T-helper 1 cell treated with Interleukin-12 subunit alpha and Interleukin-12 subunit beta and Interleukin-4 antibody, amounts not matched to agents 30 μg/mL and 1 μg/mL, for 36 hours (primary cell): ENCODE measurements around the gene TP63.
"Not testable (repeated sequence)": the region's sequence is repeated elsewhere in the genome, so short reads cannot be mapped to it uniquely, and the experiment has no call there.

Experiments used
- H3K27ac Mint-ChIP-seq: one replicate; pipeline ENCODE4 v1.8.0; 2021; ENCODE audit warnings: mild to moderate bottlenecking, mixed read lengths
- H3K27me3 Mint-ChIP-seq: one replicate; pipeline ENCODE4 v1.8.0; 2021; ENCODE audit warnings: low read depth, mixed read lengths
- H3K36me3 Mint-ChIP-seq: one replicate; pipeline ENCODE4 v1.8.0; 2021; ENCODE audit warnings: low read depth, mixed read lengths
- H3K4me1 Mint-ChIP-seq: one replicate; pipeline ENCODE4 v1.8.0; 2021; ENCODE audit warnings: low read depth, mixed read lengths
- H3K4me3 Mint-ChIP-seq: one replicate; pipeline ENCODE4 v1.8.0; 2021; ENCODE audit warnings: mild to moderate bottlenecking, moderate library complexity, mixed read lengths
- H3K9me3 Mint-ChIP-seq: one replicate; pipeline ENCODE4 v1.8.0; 2021; ENCODE audit warnings: mixed read lengths

Gene TP63

DNA sequence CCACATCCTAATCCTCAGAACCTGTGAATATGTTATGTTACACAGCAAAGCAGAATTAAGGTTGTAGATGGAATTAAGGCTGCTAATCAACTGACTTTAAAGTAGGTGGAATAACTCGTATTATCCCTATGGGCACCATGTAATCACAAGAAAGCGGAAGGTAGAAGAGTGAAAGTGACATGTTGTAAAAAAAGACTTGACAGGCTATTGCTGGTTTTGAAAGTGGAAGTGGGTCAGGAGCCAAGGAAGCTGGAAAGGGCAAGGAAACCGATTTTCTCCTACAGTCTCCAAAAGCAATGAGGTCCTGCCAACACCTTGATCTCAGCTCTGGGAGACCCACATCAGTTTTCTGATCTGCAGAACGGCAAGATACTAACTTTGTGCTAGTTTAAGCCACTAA, 6.6 kb downstream of the TP63 start:
- Mint-ChIP-seq H3K36me3 (no peaks in the 10 kb centered on the region), H3K4me3 (no peak overlapping the region), H3K9me3 (no peaks in the 10 kb centered on the region), H3K27me3 (peaks cover 6% of the 10 kb centered on the region), H3K27ac (no peak overlapping the region), H3K4me1 (no peaks in the 10 kb centered on the region)

DNA sequence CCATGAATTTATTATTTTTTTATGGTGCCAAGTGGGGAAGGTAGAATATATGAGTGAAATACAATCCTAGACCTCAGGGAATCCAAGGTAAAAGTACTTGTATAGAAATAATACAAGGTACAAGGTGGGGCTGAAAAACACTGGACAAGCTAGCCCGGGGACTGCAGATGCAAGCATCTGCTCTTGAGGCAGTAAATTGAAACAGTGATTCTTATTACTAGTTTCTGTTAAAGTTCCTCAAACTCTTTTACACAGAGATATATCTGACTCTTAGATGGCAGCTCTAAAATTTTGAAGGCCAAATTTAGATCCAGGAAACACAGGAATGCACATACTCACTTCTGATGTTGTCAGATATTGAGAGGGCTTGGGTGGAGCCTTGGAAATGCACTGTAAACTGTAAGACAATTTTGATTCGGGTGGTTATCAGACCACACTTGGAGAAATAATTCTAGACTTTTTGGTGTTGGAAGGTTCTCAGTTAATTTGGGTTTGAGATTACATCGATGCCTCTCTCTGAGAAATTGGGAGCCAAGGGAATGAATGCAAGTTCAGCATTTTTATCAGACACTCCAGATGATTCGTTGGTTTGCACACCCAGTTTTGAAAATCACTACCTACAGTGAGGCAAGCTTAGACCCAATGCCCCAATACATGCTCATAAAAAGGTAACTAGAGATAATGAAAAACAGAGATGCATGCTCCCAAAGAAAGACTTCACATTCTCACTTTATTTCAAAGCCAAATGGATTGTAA, 7.3 kb downstream of the TP63 start:
- no peaks in the 10 kb centered on the region for H3K9me3 Mint-ChIP-seq
- H3K27ac Mint-ChIP-seq = no peak overlapping the region

DNA sequence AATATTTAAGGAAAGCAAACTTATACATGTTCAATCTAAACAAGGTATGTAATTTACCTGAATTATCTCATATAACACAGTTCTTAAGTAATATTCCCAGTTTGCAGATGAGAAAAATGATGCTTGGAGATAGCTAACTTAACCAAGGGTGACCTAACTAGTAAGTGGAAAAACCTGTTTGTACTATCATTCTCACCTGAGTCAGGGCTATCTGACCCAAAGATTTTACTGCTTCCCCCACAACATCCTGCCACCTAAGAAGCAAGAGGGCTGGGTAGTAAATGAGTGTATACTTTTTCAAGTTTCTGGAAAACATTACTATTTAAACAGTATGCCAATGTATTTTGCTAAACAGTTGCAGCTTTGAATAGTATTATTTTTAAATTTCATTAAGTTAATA, 10.6 kb downstream of the TP63 start:
- Mint-ChIP-seq H3K9me3 (peaks cover 6% of the 10 kb centered on the region), H3K27ac (no peak overlapping the region), H3K4me3 (no peak overlapping the region), H3K27me3 (peaks cover 6% of the 10 kb centered on the region), H3K36me3 (no peaks in the 10 kb centered on the region), H3K4me1 (no peaks in the 10 kb centered on the region)

More for the DNA sequence above, 7.3 kb downstream of the TP63 start:
- H3K4me3 Mint-ChIP-seq = no peak overlapping the region
- H3K36me3 Mint-ChIP-seq = no peaks in the 10 kb centered on the region
- no peaks in the 10 kb centered on the region for H3K4me1 Mint-ChIP-seq
- peaks cover 6% of the 10 kb centered on the region for H3K27me3 Mint-ChIP-seq

DNA sequence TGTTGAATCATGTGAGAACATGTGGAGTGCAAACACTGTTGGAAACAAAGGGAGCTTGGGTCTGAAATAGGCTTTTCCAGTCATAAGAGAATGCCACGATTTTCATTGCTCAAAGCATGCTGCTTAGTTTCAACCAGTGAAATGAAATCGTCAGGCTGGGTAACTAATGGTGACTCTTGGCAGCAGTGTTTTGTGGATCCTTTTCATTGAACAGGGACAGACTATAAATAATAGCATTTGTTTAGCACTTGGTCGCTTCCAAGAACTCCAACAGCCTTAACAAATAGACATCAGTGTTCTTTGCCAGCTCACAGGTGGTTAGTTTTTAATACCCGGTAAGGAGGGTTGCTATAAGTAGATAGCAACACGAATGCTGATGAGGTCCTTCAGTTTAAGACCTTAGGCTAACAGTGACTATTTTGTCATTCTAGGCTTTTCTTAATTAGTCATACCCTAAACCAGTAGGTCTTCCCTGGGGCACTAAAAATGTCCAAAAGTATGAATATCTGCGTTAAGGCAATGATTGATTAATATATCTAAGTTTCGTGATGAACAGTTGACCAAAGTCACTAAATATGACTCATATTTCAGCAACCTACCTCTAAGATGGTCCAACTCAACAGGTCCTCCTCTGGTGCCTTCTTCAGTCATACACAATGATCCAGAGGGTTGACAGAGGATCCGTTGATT, 15.8 kb downstream of the TP63 start:
- Mint-ChIP-seq H3K27me3 (no peaks in the 10 kb centered on the region), H3K4me3 (no peak overlapping the region), H3K36me3 (peaks cover 2% of the 10 kb centered on the region), H3K4me1 (no peaks in the 10 kb centered on the region), H3K27ac (no peak overlapping the region), H3K9me3 (peaks cover 15% of the 10 kb centered on the region)

DNA sequence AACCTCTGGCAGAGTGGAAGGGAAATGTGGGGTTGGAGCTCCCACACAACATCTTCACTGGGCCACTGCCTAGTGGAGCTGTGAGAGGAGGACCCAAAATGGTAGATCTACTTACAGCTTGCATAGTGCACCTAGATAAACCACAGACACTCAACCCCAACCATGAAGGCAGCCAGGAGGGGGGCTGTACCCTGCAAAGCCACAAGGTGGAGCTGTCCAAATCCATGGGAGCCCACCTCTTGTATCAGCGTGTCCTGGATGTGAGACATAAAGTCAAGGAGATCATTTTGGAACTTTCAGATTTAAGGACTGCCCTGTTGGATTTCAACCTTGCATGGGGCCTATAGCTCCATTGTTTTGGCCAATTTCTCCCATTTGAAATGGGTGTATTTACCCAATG, 20.9 kb downstream of the TP63 start:
- no peak overlapping the region for H3K4me3 Mint-ChIP-seq
- H3K27ac Mint-ChIP-seq = no peak overlapping the region

DNA sequence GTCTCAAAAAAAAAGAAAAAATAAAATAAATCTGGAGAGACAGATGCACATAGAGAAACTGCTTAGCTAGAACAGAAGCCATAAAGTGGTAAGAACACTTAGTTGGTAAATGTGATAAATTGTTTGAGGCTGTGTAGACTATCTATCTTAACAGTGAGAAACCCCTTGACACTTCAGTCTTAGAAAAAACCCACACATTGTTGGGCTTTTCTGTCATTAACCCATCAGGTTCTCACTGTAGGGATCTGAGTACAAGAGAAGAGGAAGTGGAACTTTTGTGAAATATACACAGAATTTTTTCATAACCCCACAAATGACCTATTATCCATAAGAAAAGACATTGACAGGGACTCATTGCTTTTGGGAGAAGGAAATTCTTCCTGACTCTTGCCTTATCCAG, 24.4 kb downstream of the TP63 start:
- Mint-ChIP-seq H3K4me1 (no peaks in the 10 kb centered on the region), H3K4me3 (no peak overlapping the region), H3K27me3 (peaks cover 3% of the 10 kb centered on the region), H3K36me3 (peaks cover 1% of the 10 kb centered on the region), H3K9me3 (peaks cover 29% of the 10 kb centered on the region), H3K27ac (no peak overlapping the region)

More for the DNA sequence above, 20.9 kb downstream of the TP63 start:
- no peaks in the 10 kb centered on the region for H3K27me3 Mint-ChIP-seq
- H3K36me3 Mint-ChIP-seq = peaks cover 2% of the 10 kb centered on the region
- peaks cover 28% of the 10 kb centered on the region for H3K9me3 Mint-ChIP-seq
- H3K4me1 Mint-ChIP-seq = no peaks in the 10 kb centered on the region

DNA sequence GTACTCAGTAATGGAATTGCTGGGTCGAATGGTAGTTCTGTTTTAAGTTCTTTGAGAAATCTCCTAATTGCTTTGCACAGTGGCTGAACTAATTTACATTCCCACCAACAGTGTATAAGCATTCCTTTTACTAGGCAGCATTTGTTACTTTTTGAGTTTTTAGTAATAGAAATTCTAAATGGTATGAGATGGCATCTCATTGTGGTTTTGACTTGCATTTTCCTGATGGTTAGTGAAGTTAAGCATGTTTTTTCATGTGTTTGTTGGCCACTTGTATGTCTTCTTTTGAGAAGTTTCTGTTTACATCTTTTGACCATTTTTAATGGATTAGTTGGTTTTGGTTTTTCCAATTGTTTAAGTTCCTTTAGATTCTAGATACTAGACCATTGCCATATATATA, 28.4 kb downstream of the TP63 start:
- Mint-ChIP-seq H3K9me3 (peaks cover 24% of the 10 kb centered on the region), H3K36me3 (no peaks in the 10 kb centered on the region), H3K27ac (no peak overlapping the region), H3K27me3 (peaks cover 15% of the 10 kb centered on the region), H3K4me3 (no peak overlapping the region), H3K4me1 (no peaks in the 10 kb centered on the region)

DNA sequence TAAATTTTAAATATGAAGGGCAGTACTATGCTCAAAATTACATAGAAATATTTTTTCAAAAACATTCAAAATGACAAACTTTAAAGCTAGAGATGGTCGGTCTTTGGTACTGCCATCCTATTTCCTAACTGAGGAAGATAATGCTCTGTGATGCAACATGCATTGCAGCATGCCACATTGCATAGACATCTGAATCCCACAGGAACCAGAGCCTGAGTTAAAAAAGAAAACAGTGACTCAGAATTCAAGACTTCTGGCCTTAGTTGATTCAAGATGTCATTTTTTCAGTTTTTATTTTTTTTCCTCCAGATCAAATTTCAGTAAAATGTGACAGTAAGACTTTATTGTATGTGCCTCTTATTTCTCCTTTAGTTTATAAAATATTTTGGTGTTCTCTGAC, 33.1 kb downstream of the TP63 start:
- Mint-ChIP-seq H3K36me3 (no peaks in the 10 kb centered on the region), H3K27me3 (peaks cover 12% of the 10 kb centered on the region), H3K4me3 (no peak overlapping the region), H3K9me3 (no peaks in the 10 kb centered on the region), H3K27ac (no peak overlapping the region), H3K4me1 (no peaks in the 10 kb centered on the region)

DNA sequence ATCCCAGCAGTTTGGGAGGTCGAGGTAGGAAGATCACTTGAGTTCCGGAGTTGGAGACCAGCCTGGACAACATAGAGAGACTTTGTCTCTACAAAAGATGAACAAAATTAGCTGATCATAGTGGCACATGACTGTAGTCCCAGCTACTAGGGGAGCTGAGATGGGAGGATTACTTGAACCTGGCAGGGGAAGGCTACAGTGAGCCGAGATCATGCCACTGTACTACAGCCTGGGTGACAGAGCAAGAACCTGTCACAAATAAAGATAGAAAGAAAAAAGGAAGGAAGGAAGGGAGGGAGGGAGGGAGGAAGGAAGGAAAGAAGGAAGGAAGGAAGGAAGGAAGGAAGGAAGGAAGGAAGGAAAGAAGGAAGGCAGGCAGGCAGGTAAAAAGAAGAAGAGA, 41.2 kb downstream of the TP63 start:
- not testable (repeated sequence) for H3K4me3 Mint-ChIP-seq, H3K27me3 Mint-ChIP-seq, H3K36me3 Mint-ChIP-seq

DNA sequence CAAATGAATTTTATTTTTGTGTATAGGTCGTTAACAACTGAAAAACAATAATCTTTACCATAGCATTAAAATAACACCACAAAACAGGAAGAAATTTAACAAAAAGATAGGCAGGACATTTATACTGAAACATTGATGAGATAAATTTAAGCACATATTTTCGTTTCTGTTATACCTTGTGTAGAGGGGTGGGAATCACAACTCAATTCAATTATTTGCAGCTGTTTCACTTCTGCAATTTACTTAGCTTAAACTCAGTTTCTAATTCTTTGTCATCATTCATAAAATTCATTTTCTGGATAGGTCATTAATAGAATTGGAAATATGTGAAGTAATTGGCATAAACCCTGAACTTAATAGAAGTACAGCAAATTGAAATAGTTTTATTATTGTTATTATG, 42.3 kb downstream of the TP63 start:
- H3K4me1 Mint-ChIP-seq = no peaks in the 10 kb centered on the region
- no peaks in the 10 kb centered on the region for H3K36me3 Mint-ChIP-seq
- no peak overlapping the region for H3K27ac Mint-ChIP-seq
- H3K4me3 Mint-ChIP-seq = no peak overlapping the region
- H3K27me3 Mint-ChIP-seq = peaks cover 9% of the 10 kb centered on the region
- H3K9me3 Mint-ChIP-seq = peaks cover 5% of the 10 kb centered on the region

More for the DNA sequence above, 41.2 kb downstream of the TP63 start:
- not testable (repeated sequence) for H3K27ac Mint-ChIP-seq, H3K4me1 Mint-ChIP-seq, H3K9me3 Mint-ChIP-seq

DNA sequence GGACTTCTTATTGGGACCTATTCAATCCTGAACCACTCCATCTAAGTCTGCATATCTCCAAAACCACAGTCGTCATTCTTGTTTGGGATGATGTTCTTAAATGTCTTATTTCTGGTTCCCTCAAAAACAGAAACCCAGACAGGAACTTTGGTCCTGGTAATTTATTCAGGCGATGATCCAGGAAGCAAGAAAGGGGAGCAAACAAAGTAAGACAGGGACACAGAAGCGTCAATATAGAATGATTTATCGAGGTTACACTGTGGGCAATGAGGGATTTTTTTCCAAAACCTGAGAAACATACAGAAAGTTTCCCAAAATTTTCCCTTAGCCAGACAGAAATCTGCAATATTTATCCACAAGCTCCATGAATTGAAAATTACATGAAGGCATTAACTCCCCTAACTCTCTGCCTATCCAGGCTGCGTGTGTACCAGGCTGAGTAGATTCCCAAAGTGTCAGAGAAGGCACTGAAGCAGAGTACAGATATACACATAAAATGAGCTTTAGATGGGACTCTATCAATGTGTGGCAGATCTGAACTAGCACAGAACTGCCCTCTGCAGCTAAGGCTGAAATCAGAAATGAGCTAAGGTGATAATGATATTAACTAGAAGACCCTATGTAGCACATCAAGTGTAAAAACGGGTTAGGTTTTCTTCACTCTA, 43.2 kb downstream of the TP63 start:
- H3K4me3 Mint-ChIP-seq = no peak overlapping the region
- peaks cover 9% of the 10 kb centered on the region for H3K27me3 Mint-ChIP-seq
- no peaks in the 10 kb centered on the region for H3K36me3 Mint-ChIP-seq
- peaks cover 5% of the 10 kb centered on the region for H3K9me3 Mint-ChIP-seq
- H3K27ac Mint-ChIP-seq = no peak overlapping the region
- H3K4me1 Mint-ChIP-seq = no peaks in the 10 kb centered on the region

DNA sequence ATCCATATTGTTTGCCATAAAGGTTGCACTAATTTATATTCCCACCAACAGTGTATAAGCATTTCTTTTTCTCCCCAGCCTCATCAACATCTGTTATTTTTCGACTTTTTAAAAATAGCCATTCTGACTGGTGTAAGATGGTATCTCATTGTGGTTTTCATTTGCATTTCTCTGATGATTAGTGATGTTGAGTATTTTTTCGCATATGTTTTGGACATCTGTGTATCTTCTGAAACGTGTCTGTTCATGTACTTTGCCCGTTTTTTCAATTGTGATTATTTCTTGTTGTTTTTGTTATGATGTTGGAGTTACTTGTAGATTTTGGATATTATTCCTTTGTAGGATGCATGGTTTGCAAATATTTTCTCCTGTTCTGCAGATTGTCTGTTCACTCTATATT, 46.5 kb downstream of the TP63 start:
- no peaks in the 10 kb centered on the region for H3K36me3 Mint-ChIP-seq
- H3K27me3 Mint-ChIP-seq = no peaks in the 10 kb centered on the region
- no peak overlapping the region for H3K27ac Mint-ChIP-seq
- no peak overlapping the region for H3K4me3 Mint-ChIP-seq
- no peaks in the 10 kb centered on the region for H3K9me3 Mint-ChIP-seq
- no peaks in the 10 kb centered on the region for H3K4me1 Mint-ChIP-seq

DNA sequence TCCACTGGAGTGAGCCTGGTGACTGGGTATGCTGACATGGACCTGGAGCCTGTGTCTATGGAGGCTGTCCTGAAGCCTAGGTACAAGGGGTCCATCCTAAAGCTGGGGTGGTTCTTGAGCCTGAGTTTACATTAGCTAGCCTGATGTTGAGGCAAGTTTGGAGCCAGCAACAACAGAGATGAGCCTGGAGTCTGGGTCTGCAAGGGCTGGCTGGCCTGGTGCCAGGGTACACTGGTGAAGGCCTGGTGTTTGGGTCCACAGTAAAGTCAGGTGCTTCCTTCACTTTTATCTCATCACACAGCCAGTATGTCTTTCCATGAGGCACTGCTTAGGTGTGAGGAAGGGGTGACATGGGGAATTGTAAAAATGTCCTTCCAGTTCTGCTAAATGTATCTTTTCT, 49.5 kb downstream of the TP63 start:
- Mint-ChIP-seq H3K4me3 (no peak overlapping the region), H3K27me3 (no peaks in the 10 kb centered on the region), H3K36me3 (no peaks in the 10 kb centered on the region), H3K9me3 (no peaks in the 10 kb centered on the region), H3K27ac (no peak overlapping the region), H3K4me1 (peaks cover 7% of the 10 kb centered on the region)

DNA sequence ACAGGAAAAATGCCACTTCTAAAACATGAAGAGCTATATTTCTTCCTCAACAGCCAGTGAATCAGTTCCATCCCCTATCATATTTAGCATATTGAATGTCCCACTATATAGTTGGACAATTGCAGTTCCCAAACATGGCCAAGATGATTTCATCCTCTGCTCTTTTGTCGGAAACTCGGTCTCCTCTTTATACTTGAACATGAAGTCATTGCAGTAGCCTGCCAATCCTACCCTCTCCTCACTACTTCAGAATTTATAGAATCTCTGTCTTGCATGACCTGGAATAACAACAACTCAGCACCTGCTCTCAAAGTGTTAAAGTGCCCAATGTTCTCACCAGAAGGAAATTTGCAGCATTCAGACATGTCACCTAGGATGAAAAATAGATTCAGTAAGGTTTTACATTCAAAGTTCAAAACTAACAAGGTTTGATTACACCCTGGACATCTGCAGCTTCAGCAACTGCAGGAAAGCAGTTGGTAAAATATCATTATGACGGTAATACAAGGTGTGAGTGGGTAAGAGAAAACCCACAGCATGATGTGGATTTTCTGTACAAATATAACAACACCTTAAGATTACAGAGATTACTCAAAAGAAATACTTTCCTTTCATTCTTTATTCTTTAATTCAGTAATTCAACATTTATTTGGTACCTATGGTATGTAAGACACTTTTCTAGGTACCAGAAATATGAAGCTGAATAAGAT, 52.5 kb downstream of the TP63 start:
- no peak overlapping the region for H3K4me3 Mint-ChIP-seq
- no peaks in the 10 kb centered on the region for H3K36me3 Mint-ChIP-seq
- H3K27me3 Mint-ChIP-seq = no peaks in the 10 kb centered on the region
- peaks cover 12% of the 10 kb centered on the region for H3K4me1 Mint-ChIP-seq
- no peak overlapping the region for H3K27ac Mint-ChIP-seq
- H3K9me3 Mint-ChIP-seq = no peaks in the 10 kb centered on the region
